ENCODE measurements around the gene MYH9.
A peak's percentile ranks its signal among the peaks of the same experiment; 100 is the strongest.
"Not testable (repeated sequence)": the region's sequence is repeated elsewhere in the genome, so short reads cannot be mapped to it uniquely, and the experiment has no call there.

MYH9 gene

DNA sequence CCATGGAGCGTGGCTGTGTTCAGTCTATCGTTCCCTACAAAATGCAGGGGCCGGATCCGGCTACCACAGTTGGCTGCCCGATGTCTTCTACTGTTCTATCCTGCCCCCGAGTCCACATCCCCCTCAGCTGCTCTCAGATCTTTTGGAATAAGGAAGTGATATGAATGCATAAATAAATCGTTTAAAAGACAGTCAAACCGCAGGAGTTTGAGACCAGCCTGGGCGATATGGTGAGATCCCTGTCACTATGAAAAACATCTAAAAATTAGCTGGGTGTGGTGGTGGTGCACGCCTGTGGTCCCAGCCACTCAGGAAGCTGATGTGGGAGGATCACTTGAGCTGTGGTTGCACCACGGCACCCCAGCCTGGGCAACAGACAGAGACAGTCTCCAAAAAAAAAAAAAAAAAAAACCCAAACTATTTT lies 97.8 kb downstream of the MYH9 start:
- not testable (repeated sequence) for DNase-seq

GRCh38 chr22:36289406-36289870 lies 98.3 kb downstream of the MYH9 start:
- DNase-seq, result no peak

DNA sequence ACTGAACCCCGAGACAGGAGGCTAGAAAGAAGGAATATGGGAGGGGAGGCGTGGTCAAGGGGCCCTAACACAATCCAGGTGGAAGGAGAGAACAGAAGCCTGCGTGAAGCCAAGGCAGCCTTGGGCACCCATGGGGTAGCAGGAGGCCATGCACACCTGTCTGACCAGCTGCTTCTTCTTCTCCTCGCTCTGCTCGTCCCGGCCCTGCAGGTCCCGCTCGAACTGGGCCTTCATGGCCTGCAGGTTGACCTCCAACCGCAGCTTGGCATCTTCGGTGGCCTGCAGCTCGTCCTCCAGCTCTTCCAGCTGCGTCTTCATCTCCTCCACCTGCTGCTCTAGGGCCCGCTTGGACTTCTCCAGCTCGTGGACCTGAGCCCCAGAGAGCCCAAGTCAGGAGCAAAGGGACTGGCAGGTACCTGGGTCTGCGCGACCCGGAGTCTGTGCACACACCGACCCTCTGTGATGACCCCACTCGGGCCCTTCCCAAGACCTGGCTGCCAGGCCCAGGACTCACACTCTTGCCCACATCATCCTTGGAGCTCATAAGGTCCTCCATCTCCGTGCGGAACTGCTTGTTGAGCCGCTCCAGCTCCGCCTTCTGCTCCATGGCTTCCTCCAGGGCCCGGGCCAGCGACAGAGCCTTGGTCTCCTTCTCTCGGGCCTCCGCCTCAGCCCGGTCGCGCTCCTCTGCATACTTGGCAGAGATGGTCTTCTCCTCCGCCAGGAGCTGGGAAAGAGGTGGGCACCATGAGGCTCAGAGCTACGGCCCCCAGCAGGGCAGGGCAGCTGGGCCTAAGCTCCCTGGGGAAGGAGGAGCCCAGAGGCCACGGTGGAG lies 99.0 kb downstream of the MYH9 start:
- DNase-seq, result no peak

DNA sequence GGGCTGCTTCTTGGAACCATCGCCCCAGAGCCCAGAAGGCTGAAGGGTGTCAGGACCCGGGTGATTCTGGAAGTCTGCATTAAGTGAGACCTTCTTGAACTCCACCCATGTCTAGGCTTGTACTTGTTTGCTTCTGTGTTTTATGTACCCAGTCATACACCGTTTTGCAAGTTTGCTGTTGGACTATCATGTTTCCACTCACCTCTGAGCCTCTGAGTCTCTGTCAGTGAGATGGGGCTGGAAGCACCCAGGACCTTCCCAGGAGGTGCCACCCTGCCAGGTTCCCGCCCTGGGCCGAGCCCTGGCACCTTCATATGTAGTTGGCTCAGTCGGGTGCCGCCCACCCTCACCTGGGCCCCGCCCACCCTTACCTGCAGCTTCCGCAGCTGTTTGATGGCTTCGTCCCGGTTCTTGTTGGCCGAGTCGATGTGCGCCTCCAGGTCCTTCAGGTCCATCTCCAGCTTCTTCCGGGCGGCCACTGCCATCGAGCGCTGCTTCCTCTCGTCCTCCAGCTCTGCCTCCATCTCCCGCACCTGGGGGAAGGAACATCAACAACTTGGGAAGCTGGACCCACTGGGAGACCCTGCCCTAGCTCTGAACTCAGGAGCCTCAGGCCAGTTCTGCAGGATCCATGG lies 99.8 kb downstream of the MYH9 start:
- no peak for DNase-seq

DNA sequence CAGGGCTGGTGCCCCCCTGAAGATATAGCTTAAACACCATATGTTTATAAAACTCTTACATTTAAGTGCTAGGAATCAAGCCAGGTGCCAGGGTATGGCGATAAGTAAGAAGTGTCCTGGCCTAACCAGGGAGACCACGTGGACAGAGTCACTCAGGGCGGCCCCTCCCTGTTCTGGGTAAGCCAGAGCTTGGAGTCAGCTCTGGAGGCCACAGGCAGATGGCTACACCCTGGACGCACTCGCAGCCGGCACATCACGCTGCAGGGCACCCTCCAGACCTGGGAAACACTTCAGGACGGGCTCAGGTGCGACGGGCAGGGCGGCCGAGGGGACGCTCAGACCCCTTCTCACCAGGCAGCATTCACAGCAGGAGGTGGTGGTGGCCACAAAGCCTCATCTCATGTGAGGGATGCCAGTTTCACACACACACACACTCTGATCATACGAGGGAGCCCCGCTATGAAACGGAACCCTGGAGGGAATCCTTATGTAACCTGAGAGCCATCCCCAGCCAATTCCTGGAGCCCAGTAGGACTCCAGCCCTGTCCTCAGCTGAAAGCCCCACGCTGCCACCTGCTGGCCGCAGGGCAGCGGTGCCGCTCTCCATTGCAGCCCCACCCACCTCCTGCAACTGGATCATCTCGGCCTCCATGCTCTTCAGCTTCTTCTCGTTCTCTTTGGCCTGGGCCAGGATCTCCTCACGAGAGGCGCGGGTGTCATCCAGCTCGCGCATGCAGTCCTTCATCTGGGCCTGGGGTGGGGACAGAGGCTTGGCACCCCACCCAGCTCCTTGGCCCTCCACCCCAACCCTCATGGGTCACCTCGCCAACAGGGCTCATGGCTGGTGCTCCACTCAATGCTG lies 101.4 kb downstream of the MYH9 start:
- DNase-seq, result peak; percentile 72

DNA sequence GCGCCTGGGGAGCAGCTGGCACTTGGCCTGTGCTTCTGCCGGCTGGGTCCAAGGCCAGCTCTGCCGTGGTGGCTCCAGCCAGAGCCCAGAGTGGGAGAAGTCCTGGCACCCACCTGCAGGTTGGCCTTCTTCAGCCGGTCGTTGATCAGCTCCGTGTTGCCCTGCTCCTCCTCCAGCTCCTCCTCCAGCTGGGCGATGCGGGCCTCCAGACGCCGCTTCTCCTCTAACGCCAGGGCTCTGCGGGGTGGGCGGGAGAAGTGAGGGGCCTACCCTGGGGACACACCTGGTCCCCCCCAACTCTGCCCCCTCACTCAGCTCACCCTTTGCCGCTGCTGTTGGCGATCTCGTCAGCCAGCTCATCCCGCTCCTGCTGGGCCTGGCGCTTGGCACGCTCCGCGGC lies 102.2 kb downstream of the MYH9 start:
- no peak for DNase-seq

GRCh38 chr22:36285017-36285416 lies 102.8 kb downstream of the MYH9 start:
- DNase-seq, result no peak

- no peak for DNase-seq
These were observed 103.6 kb downstream of the MYH9 start for GRCh38 chr22:36284171-36284571.

DNA sequence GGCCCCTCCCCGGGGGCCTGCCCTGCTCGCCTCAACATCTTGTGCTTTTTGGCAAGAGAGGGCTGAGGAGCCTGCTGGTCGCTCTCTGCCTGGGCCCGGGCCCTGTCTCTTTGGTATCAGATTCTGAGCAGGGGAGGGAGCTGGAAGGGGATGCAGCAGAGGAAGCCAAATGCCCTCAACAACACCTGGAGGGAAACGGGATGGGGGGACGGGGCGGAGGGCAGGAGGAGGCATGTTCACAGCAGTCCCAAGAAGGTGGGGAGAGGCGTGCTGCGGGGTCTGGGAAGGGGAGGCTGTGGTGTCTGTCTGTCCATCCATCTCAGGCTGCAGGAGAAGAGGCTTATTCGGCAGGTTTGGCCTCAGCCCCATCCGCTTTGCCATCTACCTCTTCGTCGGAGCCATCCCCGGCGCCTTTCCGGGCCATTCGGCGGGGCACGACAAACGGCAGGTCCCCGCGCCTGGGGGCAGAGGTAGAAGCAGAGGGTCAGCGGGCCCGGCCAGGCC lies 105.4 kb downstream of the MYH9 start:
- DNase-seq, result no peak

DNA sequence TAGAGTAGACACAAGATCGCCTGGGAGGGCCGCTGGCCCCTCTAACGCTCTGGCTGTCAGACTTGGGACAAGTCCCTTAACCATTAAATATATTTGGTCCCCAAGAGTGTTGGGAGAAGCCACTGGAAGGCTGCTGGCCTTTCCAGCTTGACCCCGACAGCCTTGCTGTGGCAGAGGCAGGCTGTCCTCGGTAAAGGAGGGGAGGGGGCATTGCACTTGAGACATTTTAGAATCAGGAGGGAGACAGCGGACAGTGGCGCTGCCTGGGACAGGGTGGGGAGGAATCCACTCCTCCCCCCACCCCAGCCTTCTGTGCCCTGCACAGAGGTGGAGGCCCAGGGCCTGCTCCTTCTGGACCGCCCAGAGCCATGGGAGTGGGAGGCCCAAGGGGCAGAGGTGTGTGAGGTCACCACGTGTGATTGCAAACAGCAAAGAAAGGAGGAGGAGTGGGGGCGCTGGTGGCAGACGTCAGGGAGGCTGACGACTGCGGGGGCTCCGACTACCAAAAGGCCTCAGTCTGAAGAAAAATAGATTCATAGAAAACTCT lies 105.9 kb downstream of the MYH9 start:
- DNase-seq, result no peak

GRCh38 chr22:36280379-36280778 lies 107.4 kb downstream of the MYH9 start:
- no peak for DNase-seq

DNA sequence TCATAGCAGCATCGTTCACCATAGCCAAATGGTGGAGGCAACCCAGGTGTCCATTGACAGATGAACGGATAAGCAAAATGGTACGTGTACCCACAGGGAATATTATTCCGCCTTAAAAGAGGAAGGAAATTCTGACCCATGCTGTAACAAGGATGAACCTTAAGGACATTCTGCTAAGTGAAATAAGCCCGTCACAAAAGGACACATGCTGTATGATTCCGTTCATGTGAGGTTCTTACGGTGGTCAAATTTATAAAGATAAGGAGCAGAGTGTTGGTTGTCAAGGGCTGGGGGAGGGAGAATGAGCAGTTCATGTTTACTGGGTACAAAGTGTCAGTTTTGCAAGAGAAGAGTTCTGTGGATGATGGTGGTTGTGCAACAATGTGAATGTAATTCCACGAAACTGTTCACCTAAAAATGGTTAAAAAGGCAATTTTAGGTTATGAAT lies 108.5 kb downstream of the MYH9 start:
- DNase-seq, result no peak

- peak; percentile 74 for DNase-seq
These were observed 110.1 kb downstream of the MYH9 start for GRCh38 chr22:36277482-36278291.

- no peak for DNase-seq
These were observed 113.2 kb downstream of the MYH9 start for GRCh38 chr22:36274531-36274930.

- DNase-seq, result not testable (repeated sequence)
These were observed 115.8 kb downstream of the MYH9 start for GRCh38 chr22:36271951-36272350.

DNA sequence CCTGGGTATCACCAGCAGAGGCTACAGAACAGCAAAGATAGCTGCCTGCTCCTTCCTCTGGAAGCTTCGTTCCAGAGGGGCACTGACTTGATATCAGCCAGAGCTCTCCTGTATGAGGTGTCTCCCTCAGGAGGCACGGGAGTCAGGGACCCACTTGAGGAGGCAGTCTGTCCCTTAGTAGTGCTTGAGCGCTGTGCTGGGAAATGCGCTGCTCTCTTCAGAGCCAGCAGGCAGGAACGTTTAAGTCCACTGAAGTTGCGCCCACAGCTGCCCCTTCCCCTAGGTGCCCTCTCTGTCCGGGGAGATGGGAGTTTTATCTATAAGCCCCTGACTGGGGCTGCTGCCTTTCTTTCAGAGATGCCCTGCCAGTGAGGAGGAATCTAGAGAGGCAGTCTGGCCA lies 116.5 kb downstream of the MYH9 start:
- not testable (repeated sequence) for DNase-seq

GRCh38 chr22:36267896-36268485 lies 119.8 kb downstream of the MYH9 start:
- DNase-seq, result no peak

DNA sequence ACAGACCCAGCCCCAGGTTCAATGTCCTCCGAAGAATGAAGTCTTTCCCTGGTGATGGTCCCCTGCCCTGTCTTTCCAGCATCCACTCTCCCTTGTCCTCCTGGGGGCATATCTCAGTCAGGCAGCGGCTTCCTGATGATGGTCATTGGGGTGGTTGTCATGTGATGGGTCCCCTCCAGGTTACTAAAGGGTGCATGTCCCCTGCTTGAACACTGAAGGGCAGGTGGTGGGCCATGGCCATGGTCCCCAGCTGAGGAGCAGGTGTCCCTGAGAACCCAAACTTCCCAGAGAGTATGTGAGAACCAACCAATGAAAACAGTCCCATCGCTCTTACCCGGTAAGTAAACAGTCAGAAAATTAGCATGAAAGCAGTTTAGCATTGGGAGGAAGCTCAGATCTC lies 120.7 kb downstream of the MYH9 start:
- DNase-seq, result no peak

DNA sequence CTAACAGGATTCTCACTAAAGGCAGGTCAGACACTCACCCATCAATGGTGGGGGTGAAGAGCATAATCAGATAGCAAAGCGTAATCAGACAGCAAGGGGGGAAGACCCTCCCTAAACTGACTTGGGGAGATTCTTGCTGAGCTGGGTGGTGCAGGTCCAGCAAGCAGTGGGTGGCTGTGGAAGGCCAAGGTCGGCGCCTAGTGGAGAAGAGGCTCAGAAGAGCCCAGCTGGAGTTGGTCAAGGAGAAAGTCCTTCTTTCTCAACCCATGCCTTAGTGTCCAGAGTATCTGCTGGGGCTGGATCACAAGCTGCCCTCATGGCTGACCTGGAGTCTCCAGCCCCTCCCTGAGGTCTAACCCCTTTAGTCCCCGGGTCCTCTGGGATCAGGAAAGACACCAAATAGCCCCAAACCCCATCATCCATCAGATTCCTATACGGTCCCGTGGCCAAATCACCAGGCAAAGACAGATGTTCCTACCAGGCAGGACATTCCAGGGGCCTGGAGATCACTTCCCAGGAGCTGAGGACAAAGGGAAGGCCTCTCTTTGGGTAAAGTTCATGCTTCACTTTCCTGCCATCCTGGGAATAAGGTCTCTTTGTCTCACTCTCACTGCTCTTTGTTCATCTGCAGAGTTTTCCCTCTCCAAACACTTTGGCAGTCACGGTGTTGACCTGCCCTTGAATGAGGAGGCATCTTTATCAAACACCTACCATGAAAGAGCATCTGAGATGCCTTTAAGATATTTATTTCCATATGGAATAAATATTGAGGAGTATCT lies 123.7 kb downstream of the MYH9 start:
- not testable (repeated sequence) for DNase-seq

DNA sequence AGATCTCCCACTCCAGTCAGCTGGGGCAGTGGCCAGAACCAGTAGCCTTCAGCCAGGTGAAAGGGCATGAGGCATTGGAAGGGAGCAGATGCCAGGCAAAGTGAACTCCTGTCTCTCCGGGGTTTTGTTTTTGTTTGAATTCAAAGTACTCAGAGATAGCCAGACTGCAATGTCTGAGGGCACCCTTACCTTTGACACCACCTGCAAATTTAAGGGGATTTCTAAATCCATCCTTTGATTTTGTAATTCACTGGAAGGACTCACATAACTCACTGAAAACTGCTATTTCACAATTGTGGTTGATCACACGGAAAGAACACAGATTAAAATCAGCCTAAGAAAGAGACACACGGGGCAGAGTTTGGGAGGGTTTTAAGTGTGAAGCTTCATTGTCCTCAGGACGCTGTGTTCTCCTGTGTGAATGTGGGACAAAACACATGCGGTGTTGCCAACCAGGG lies 124.5 kb downstream of the MYH9 start:
- DNase-seq, result not testable (repeated sequence)

Data from stimulated activated CD4-positive, alpha-beta T cell treated with anti-CD3 and anti-CD28 coated beads, Interleukin-1b, Interleukin-23, amount 100 ng/mL, for 48 hours (primary cell).